Breast epithelium (tissue), 3 donors: ENCODE results near the gene CGB2.

ENCODE experiments used
- CTCF ChIP-seq, 3 donors: fragments of 450-650 bp; IDR thresholded peaks; one replicate each; pipeline ENCODE4 v1.5.1; 2016 to 2017; ENCODE audit warnings: antibody characterized with exemption in 3 of 3, mild to moderate bottlenecking in 3 of 3, moderate library complexity in 3 of 3
- POLR2A ChIP-seq: fragments of 450-650 bp; IDR thresholded peaks from one replicate; pipeline ENCODE4 v1.6.1; 2016; ENCODE audit warnings: antibody characterized with exemption, mild to moderate bottlenecking, moderate library complexity

GRCh38 chr19:49004133-49004532, 27.6 kb upstream of the CGB2 start:
- TF ChIP-seq CTCF (IDR thresholded peaks at IDR 0.05) (no peak), POLR2A (no peak)
